K562 (cell line): ENCODE data around the gene DNPEP. TPM values are rescaled to one million over a fixed set of nuclear protein-coding genes. Genes with fewer than 3 reads are reported as not detected.

Experiments
- ADNP ChIP-seq: fragments of 200-800 bp; sonication (Bioruptor generic); IDR thresholded peaks from 2 replicates; pipeline ENCODE4 v1.6.1; 2016; ENCODE audit warnings: missing genetic modification characterization, missing compliant biosample characterization
- EGR1 ChIP-seq: fragments of 450-650 bp; conservative IDR thresholded peaks from 2 replicates; pipeline ENCODE4 v1.6.1; 2017; ENCODE audit warnings: mild to moderate bottlenecking
- ESRRA ChIP-seq: fragments of 450-650 bp; IDR thresholded peaks from 2 replicates; pipeline ENCODE4 v1.6.1; 2014; ENCODE audit warnings: low read depth, mild to moderate bottlenecking, moderate library complexity, borderline replicate concordance
- HMGN3 ChIP-seq: IDR thresholded peaks from 2 replicates; pipeline ENCODE4 v1.6.1; 2011; ENCODE audit warnings: borderline replicate concordance, low read depth, mild to moderate bottlenecking, mixed read lengths, low read length; ENCODE audit not compliant: insufficient read length; ENCODE audit errors: extremely low read depth
- NFATC3 ChIP-seq: fragments of 450-650 bp; IDR thresholded peaks from 2 replicates; pipeline ENCODE4 v1.6.1; 2017; ENCODE audit warnings: mild to moderate bottlenecking
- NFE2 ChIP-seq: IDR thresholded peaks from 2 replicates; pipeline ENCODE4 v1.6.1; 2014; ENCODE audit warnings: antibody characterized with exemption, low read depth
- NR2C2 ChIP-seq, 2 experiments: fragments of 200-800 bp in 1 of 2; sonication (Bioruptor generic) in 1 of 2; sonication (generic) in 1 of 2; formaldehyde crosslinking in 1 of 2; IDR thresholded peaks; 2 replicates each; pipeline versions ENCODE4 v1.6.1 to v1.8.0; 2016 to 2022; ENCODE audit warnings: mild to moderate bottlenecking in 1 of 2, missing compliant biosample characterization in 1 of 2, missing genetic modification characterization in 1 of 2, missing genetic modification reagents in 1 of 2
- PPARD ChIP-seq: fragments of 250-450 bp; sonication (Bioruptor Pico); IDR thresholded peaks from 2 replicates; pipeline ENCODE4 v1.8.0; 2022; ENCODE audit warnings: inconsistent platforms, mild to moderate bottlenecking, moderate library complexity
- PRMT5 ChIP-seq: sonication (generic); formaldehyde crosslinking; IDR thresholded peaks from 2 replicates; pipeline ENCODE4 v1.5.0; 2020; ENCODE audit warnings: missing genetic modification reagents
- RNF2 ChIP-seq: sonication (generic); IDR thresholded peaks from 2 replicates; pipeline ENCODE4 v1.6.1; 2016
- SLC30A9 ChIP-seq: fragments of 250-450 bp; sonication (Bioruptor Pico); IDR thresholded peaks from 2 replicates; pipeline ENCODE4 v1.8.0; 2022; ENCODE audit warnings: mild to moderate bottlenecking, moderate library complexity
- SRF ChIP-seq, 2 experiments: fragments of 250-450, 450-650 bp in 1 of 2; sonication (Bioruptor Pico) in 1 of 2; sonication (generic) in 1 of 2; formaldehyde crosslinking; IDR thresholded peaks; 2 replicates each; pipeline versions ENCODE4 v1.5.0 to v1.5.1; 2020 to 2022; ENCODE audit warnings: mild to moderate bottlenecking in 1 of 2, missing genetic modification reagents in 1 of 2
- TGIF2 ChIP-seq: sonication (generic); formaldehyde crosslinking; IDR thresholded peaks from 2 replicates; pipeline ENCODE4 v1.8.1; 2022; ENCODE audit warnings: mild to moderate bottlenecking, missing genetic modification reagents, moderate library complexity
- THRAP3 ChIP-seq: fragments of 450-650 bp; IDR thresholded peaks from 2 replicates; pipeline ENCODE4 v1.6.1; 2016; ENCODE audit warnings: mild to moderate bottlenecking, inconsistent platforms, borderline replicate concordance
- ZEB2 ChIP-seq: fragments of 450-650 bp; IDR thresholded peaks from 2 replicates; pipeline ENCODE4 v1.6.1; 2016
- ZFPM2 ChIP-seq: fragments of 250-450 bp; sonication (Bioruptor Pico); IDR thresholded peaks from 2 replicates; pipeline ENCODE4 v1.5.1; 2022; ENCODE audit warnings: mild to moderate bottlenecking
- ZNF175 ChIP-seq: fragments of 200-800 bp; sonication (Bioruptor generic); IDR thresholded peaks from 2 replicates; pipeline ENCODE4 v1.6.1; 2016; ENCODE audit warnings: low read depth, mild to moderate bottlenecking, missing genetic modification characterization, missing compliant biosample characterization
- ZNF324 ChIP-seq: fragments of 250-450 bp; sonication (Bioruptor Pico); IDR thresholded peaks from 2 replicates; pipeline ENCODE4 v1.4.0; 2020; ENCODE audit warnings: mild to moderate bottlenecking
- ZNF445 ChIP-seq: fragments of 250-450 bp; sonication (Bioruptor Pico); IDR thresholded peaks from 2 replicates; pipeline ENCODE4 v1.4.0; 2020; ENCODE audit warnings: low read depth, mild to moderate bottlenecking, moderate library complexity
- ZNF707 ChIP-seq: fragments of 250-450 bp; sonication (Bioruptor Pico); conservative IDR thresholded peaks from 2 replicates; pipeline ENCODE4 v1.8.0; 2022; ENCODE audit warnings: inconsistent platforms, mild to moderate bottlenecking, moderate library complexity
- polyA plus RNA-seq, 8 experiments: library from polyadenylated mRNA; depleted of rRNA in 4 of 8; stranded (reverse) in 5 of 8; unstranded in 3 of 8; fragments of >200 nt; fragmentation: Nextera tagmentation in 2 of 8; fragmentation: Illumina TruSeq in 1 of 8; extraction: Ambion mirVana in 2 of 8; extraction: Trizol in 1 of 8; gene quantifications; 2 replicates each; pipeline versions ENCODE4 v1.2.1 to v1.2.3, GENCODE V29; 2011 to 2014; ENCODE audit warnings: inconsistent platforms in 1 of 8, missing spikeins in 1 of 8
- total RNA-seq, 7 experiments: library from RNA; depleted of rRNA in 6 of 7; stranded (reverse); fragments of >200 nt in 6 of 7; fragmentation: Illumina TruSeq in 2 of 7; extraction: Trizol in 2 of 7; gene quantifications; 2 replicates each; pipeline versions ENCODE4 v1.2.1 to v1.2.3, GENCODE V29; 2011 to 2021; ENCODE audit warnings: low replicate concordance in 1 of 7
- TF ChIP-seq, protein P1 (sequence below): fragments of 250-450 bp; sonication (Bioruptor Pico); IDR thresholded peaks from 2 replicates; pipeline ENCODE4 v1.5.0; 2020; ENCODE audit warnings: mild to moderate bottlenecking
- TF ChIP-seq, protein P2 (sequence below): sonication (generic); formaldehyde crosslinking; IDR thresholded peaks from 2 replicates; pipeline ENCODE4 v1.8.0; 2022; ENCODE audit warnings: mild to moderate bottlenecking, low read depth, missing genetic modification reagents
- TF ChIP-seq, protein P3 (sequence below), 2 experiments: fragments of 450-650 bp in 1 of 2; sonication (generic) in 1 of 2; formaldehyde crosslinking in 1 of 2; IDR thresholded peaks in 1 of 2; conservative IDR thresholded peaks in 1 of 2; 2 replicates each; pipeline versions ENCODE4 v1.6.1 to v1.8.1; 2016 to 2023; ENCODE audit warnings: mild to moderate bottlenecking in 2 of 2, moderate library complexity in 2 of 2, inconsistent platforms in 1 of 2, missing genetic modification reagents in 1 of 2
- TF ChIP-seq, protein P4 (sequence below): fragments of 250-450 bp; sonication (Bioruptor Pico); IDR thresholded peaks from 2 replicates; pipeline ENCODE4 v1.4.0; 2020; ENCODE audit warnings: borderline replicate concordance

Gene DNPEP
- total and polyA plus RNA-seq, 9 of the 15 experiments (the other 6 are each of a cell fraction or from before 2014, with no cell fraction given) = 34.6 to 71.4 (median 45.5) TPM

DNA sequence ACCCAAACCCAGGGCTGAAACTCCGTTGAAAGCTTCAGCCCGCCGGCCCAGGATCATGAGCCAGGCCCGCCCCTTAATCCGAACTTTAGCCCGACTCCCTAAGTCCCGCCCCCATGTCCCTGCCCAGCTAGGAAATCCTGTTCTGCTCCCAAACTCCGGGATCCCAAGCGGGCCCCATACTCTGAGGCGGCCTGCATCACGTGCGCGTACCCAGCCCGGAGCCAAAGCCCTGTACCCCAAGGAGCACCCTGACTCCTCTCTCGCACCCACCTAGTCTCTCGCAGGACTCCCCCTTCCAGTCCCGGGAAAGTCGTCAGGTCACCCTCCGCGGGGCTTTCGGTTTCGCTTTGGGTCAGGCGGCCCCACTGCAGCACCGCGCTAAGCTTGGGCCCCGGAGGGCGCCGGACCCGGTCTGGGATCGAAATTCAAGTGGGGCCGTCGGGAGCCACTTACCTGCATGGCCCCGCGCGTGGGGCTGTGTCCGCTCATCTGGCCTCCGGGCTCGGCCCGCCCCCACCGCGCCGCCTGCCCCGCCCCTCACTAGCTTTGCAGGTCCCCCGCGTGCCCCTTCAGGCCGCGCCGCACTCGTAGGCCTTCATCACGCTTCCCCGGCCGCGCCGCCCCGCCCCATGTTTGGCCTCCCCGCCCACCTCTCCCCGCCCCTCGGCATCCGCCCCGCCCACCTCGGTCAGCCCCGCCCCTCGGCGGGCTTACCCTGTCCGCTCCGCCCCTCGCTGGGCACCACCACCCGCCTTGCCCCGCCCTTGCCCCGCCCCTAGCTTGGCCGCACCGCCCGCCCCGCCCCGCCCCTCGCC, at the start of gene DNPEP (continued):
- TF ChIP-seq ZNF707 (CRISPR knock-in tag) = no peak
- TF ChIP-seq HMGN3 = peak; percentile 40
- no peak for TF ChIP-seq THRAP3
- no peak for TF ChIP-seq ZNF445 (CRISPR knock-in tag)
- no peak for TF ChIP-seq ZFPM2 (CRISPR knock-in tag)
- TF ChIP-seq SLC30A9 (CRISPR knock-in tag) = no peak
- peak; percentile 25 for TF ChIP-seq EGR1
- TF ChIP-seq, protein P1, sequence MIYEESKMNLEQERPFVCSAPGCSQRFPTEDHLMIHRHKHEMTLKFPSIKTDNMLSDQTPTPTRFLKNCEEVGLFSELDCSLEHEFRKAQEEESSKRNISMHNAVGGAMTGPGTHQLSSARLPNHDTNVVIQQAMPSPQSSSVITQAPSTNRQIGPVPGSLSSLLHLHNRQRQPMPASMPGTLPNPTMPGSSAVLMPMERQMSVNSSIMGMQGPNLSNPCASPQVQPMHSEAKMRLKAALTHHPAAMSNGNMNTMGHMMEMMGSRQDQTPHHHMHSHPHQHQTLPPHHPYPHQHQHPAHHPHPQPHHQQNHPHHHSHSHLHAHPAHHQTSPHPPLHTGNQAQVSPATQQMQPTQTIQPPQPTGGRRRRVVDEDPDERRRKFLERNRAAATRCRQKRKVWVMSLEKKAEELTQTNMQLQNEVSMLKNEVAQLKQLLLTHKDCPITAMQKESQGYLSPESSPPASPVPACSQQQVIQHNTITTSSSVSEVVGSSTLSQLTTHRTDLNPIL (CRISPR knock-in tag) = no peak
- TF ChIP-seq, protein P2, sequence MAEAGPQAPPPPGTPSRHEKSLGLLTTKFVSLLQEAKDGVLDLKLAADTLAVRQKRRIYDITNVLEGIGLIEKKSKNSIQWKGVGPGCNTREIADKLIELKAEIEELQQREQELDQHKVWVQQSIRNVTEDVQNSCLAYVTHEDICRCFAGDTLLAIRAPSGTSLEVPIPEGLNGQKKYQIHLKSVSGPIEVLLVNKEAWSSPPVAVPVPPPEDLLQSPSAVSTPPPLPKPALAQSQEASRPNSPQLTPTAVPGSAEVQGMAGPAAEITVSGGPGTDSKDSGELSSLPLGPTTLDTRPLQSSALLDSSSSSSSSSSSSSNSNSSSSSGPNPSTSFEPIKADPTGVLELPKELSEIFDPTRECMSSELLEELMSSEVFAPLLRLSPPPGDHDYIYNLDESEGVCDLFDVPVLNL (CRISPR knock-in tag) = no peak
- TF ChIP-seq NFE2 = no peak
- no peak for TF ChIP-seq TGIF2 (CRISPR knock-in tag)
- TF ChIP-seq RNF2 = no peak
- TF ChIP-seq, protein P3, sequence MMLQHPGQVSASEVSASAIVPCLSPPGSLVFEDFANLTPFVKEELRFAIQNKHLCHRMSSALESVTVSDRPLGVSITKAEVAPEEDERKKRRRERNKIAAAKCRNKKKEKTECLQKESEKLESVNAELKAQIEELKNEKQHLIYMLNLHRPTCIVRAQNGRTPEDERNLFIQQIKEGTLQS (IDR thresholded peaks at IDR 0.05) = no peak
- TF ChIP-seq, protein P3 (CRISPR knock-in tag; conservative IDR thresholded peaks at IDR 0.05) = no peak
- peak; percentile 62 for TF ChIP-seq ESRRA
- TF ChIP-seq ADNP (tag) = no peak
- no peak for TF ChIP-seq PPARD
- TF ChIP-seq ZNF324 (CRISPR knock-in tag) = no peak
- no peak for TF ChIP-seq NFATC3
- TF ChIP-seq SRF (CRISPR knock-in tag; IDR thresholded peaks at IDR 0.05) = 0 out of 4 replicates have a peak, but pooled peaks of 1 of the 2 experiments have one; percentile 20
- no peak for TF ChIP-seq PRMT5 (CRISPR knock-in tag)
- TF ChIP-seq, protein P4, sequence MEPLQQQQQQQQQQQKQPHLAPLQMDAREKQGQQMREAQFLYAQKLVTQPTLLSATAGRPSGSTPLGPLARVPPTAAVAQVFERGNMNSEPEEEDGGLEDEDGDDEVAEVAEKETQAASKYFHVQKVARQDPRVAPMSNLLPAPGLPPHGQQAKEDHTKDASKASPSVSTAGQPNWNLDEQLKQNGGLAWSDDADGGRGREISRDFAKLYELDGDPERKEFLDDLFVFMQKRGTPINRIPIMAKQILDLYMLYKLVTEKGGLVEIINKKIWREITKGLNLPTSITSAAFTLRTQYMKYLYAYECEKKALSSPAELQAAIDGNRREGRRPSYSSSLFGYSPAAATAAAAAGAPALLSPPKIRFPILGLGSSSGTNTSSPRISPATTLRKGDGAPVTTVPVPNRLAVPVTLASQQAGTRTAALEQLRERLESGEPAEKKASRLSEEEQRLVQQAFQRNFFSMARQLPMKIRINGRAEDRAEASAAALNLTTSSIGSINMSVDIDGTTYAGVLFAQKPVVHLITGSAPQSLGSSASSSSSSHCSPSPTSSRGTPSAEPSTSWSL (CRISPR knock-in tag) = no peak
- TF ChIP-seq NR2C2 (CRISPR knock-in tag; IDR thresholded peaks at IDR 0.05) = 0 out of 2 replicates have a peak, but pooled peaks have one; percentile 29
- TF ChIP-seq NR2C2 (tag; IDR thresholded peaks at IDR 0.05) = peak; percentile 81
- no peak for TF ChIP-seq ZEB2
- no peak for TF ChIP-seq ZNF175 (CRISPR knock-in tag)
